A549 treated with ZK216348 at 1 μM for 4 hours (cell line): Measurements from ENCODE around the gene GRB10. TPM values are rescaled to one million over a fixed set of nuclear protein-coding genes. Genes with fewer than 3 reads are reported as not detected.

Experiments used
- total RNA-seq: library from RNA; stranded (reverse); fragments of 200-300 nt; extraction: Qiagen RNA extraction; gene quantifications from 5 replicates; pipeline ENCODE4 v1.2.3, GENCODE V29; 2022; ENCODE audit warnings: low read depth

Gene GRB10
- total RNA-seq = 54.0 to 73.7 TPM (median 67.7 TPM) in 5 replicates

GRCh38 chr7:50782375-50783208 lies at the start of gene GRB10:
GRB10 (minus strand) TSS chr7:50782896; CDS start chr7:50732322, 50,574 bp downstream.

GRCh38 chr7:50564640-50565558 lies 217.8 kb downstream of the GRB10 start, which contains the start of gene DDC:
DDC (minus strand) TSS chr7:50565405; CDS start chr7:50544085, 21,320 bp downstream.

Other genes with a start within 250 kb of the GRB10 start
- 0.67 to 1.4 TPM (median 1.2 TPM) in 5 replicates for gene DDC, start 217.5 kb downstream of the GRB10 start, total RNA-seq